Loucy (cell line): ENCODE results near the gene PATL2.

Experiments
- H2AFZ ChIP-seq: fragments of 200-600 bp; sonication (generic); 2 replicates; pipeline ENCODE4 v1.6.0; 2016; ENCODE audit warnings: antibody characterized with exemption, mild to moderate bottlenecking, low read length, moderate library complexity
- H3F3A ChIP-seq: fragments of 200-600 bp; 2 replicates; pipeline ENCODE4 v1.6.0; 2016; ENCODE audit warnings: antibody characterized with exemption, low read depth, mild to moderate bottlenecking
- H3K27me3 ChIP-seq: fragments of 200-600 bp; sonication (generic); 2 replicates; pipeline ENCODE4 v1.6.1; 2014; ENCODE audit warnings: low read length, mild to moderate bottlenecking; ENCODE audit not compliant: insufficient read depth, poor library complexity, severe bottlenecking
- H3K36me3 ChIP-seq: fragments of 200-600 bp; sonication (generic); 2 replicates; pipeline ENCODE4 v1.6.1; 2016; ENCODE audit warnings: low read length; ENCODE audit not compliant: insufficient read depth
- H3K4me1 ChIP-seq: fragments of 200-600 bp; sonication (generic); 2 replicates; pipeline ENCODE4 v1.5.1; 2014; ENCODE audit warnings: low read length, mild to moderate bottlenecking; ENCODE audit not compliant: insufficient read depth, poor library complexity, severe bottlenecking
- H3K4me2 ChIP-seq: fragments of 200-600 bp; sonication (generic); 2 replicates; pipeline ENCODE4 v1.6.0; 2014; ENCODE audit warnings: antibody characterized with exemption, low read length, low read depth, mild to moderate bottlenecking; ENCODE audit not compliant: poor library complexity, severe bottlenecking
- H3K4me3 ChIP-seq: fragments of 200-600 bp; sonication (generic); 2 replicates; pipeline ENCODE4 v1.5.1; 2014; ENCODE audit warnings: low read length, mild to moderate bottlenecking, mixed read lengths; ENCODE audit not compliant: poor library complexity, severe bottlenecking
- H3K79me2 ChIP-seq: fragments of 200-600 bp; sonication (generic); 2 replicates; pipeline ENCODE4 v1.6.1; 2014; ENCODE audit warnings: low read length; ENCODE audit not compliant: insufficient read depth
- H3K9ac ChIP-seq: fragments of 200-600 bp; sonication (generic); 2 replicates; pipeline ENCODE4 v1.6.0; 2014; ENCODE audit warnings: mild to moderate bottlenecking, low read depth, low read length, moderate library complexity; ENCODE audit not compliant: poor library complexity, severe bottlenecking
- H3K9me2 ChIP-seq: fragments of 200-600 bp; sonication (generic); replicated peaks from 2 replicates; pipeline ENCODE4 v1.6.1; 2016; ENCODE audit warnings: low read depth, low read length, mixed read lengths
- H3K9me3 ChIP-seq: fragments of 200-600 bp; sonication (generic); 2 replicates; pipeline ENCODE4 v1.6.1; 2014; ENCODE audit warnings: mild to moderate bottlenecking, antibody characterized with exemption, low read length, low read depth; ENCODE audit not compliant: insufficient read depth
- H4K20me1 ChIP-seq: fragments of 200-600 bp; sonication (generic); 2 replicates; pipeline ENCODE4 v1.6.0; 2014; ENCODE audit warnings: antibody characterized with exemption, low read length, mild to moderate bottlenecking; ENCODE audit not compliant: insufficient read depth, poor library complexity, severe bottlenecking
- CTCF ChIP-seq: fragments of 200-600 bp; sonication (generic); conservative IDR thresholded peaks from 2 replicates; pipeline ENCODE4 v1.5.1; 2014; ENCODE audit warnings: mild to moderate bottlenecking, antibody characterized with exemption, low read length
- EZH2phosphoT487 ChIP-seq: fragments of 200-600 bp; IDR thresholded peaks from 2 replicates; pipeline ENCODE4 v1.6.1; 2018; ENCODE audit warnings: antibody characterized with exemption, mild to moderate bottlenecking, moderate library complexity, borderline replicate concordance

PATL2 gene

GRCh38 chr15:44663410-44664308 is 47.5 kb downstream of the PATL2 start, which contains the start of gene SPG11:
SPG11 (minus strand) TSS chr15:44663662; CDS start chr15:44663647, 15 bp downstream.
- H3K4me2 ChIP-seq = peak within 1 kb of the TSS; percentile 78
- peak within 1 kb of the TSS; percentile 91 for H2AFZ ChIP-seq
- no peaks in the 10 kb centered on the region for H3K9me2 ChIP-seq
- TF ChIP-seq CTCF (peak; percentile 76), EZH2phosphoT487 (no peak)
- peak within 1 kb of the TSS; percentile 92 for H3K9ac ChIP-seq
- peaks cover 22% of the 10 kb centered on the region for H3K79me2 ChIP-seq
- no peaks in the 10 kb centered on the region for H3K36me3 ChIP-seq
- no peaks in the 10 kb centered on the region for H3K9me3 ChIP-seq
- H3K4me3 ChIP-seq = peak within 1 kb of the TSS; percentile 81
- peaks cover 26% of the 10 kb centered on the region for H3K4me1 ChIP-seq
- no peaks in the 10 kb centered on the region for H3F3A ChIP-seq
- peaks cover 6% of the 10 kb centered on the region for H4K20me1 ChIP-seq
- no peaks in the 10 kb centered on the region for H3K27me3 ChIP-seq

GRCh38 chr15:44662478-44663409 is 48.4 kb downstream of the PATL2 start:
- Histone ChIP-seq H3K36me3 (no peaks in the 10 kb centered on the region), H3F3A (no peaks in the 10 kb centered on the region), H3K9me2 (no peaks in the 10 kb centered on the region), H3K9ac (peak overlapping the region; percentile 92), H3K79me2 (peaks cover 22% of the 10 kb centered on the region), H4K20me1 (peaks cover 6% of the 10 kb centered on the region), H3K9me3 (no peaks in the 10 kb centered on the region), H2AFZ (peak overlapping the region; percentile 85), H3K27me3 (no peaks in the 10 kb centered on the region), H3K4me1 (peaks cover 26% of the 10 kb centered on the region), H3K4me3 (peak overlapping the region; percentile 81), H3K4me2 (peak overlapping the region; percentile 71)
- no peak for TF ChIP-seq EZH2phosphoT487
- no peak for TF ChIP-seq CTCF

- no peak for TF ChIP-seq CTCF
- no peak for TF ChIP-seq EZH2phosphoT487
- H3K4me1 ChIP-seq = peaks cover 26% of the 10 kb centered on the region
- peaks cover 6% of the 10 kb centered on the region for H4K20me1 ChIP-seq
- H3F3A ChIP-seq = no peaks in the 10 kb centered on the region
- no peaks in the 10 kb centered on the region for H3K36me3 ChIP-seq
- no peaks in the 10 kb centered on the region for H3K9me2 ChIP-seq
- no peaks in the 10 kb centered on the region for H3K9me3 ChIP-seq
- peak overlapping the region; percentile 71 for H3K4me2 ChIP-seq
- H3K79me2 ChIP-seq = peaks cover 22% of the 10 kb centered on the region
- peak overlapping the region; percentile 81 for H3K4me3 ChIP-seq
- no peak overlapping the region for H2AFZ ChIP-seq
- H3K27me3 ChIP-seq = no peaks in the 10 kb centered on the region
- H3K9ac ChIP-seq = peak overlapping the region; percentile 92
Observed at GRCh38 chr15:44661576-44661975, 49.5 kb downstream of the PATL2 start.
